ENCODE data around the gene ADAMTS12. TPM values are rescaled to one million over a fixed set of nuclear protein-coding genes. Genes with fewer than 3 reads are reported as not detected.
A peak's percentile ranks its signal among the peaks of the same experiment; 100 is the strongest.

ADAMTS12 gene
- total RNA-seq, 1 donor from 2014 or later = 1.9 TPM

- ATAC-seq (no peak), DNase-seq (ENCODE audit: low spot score) (no peak)
Observed at GRCh38 chr5:33843579-33843978, 48.2 kb downstream of the ADAMTS12 start.

DNA sequence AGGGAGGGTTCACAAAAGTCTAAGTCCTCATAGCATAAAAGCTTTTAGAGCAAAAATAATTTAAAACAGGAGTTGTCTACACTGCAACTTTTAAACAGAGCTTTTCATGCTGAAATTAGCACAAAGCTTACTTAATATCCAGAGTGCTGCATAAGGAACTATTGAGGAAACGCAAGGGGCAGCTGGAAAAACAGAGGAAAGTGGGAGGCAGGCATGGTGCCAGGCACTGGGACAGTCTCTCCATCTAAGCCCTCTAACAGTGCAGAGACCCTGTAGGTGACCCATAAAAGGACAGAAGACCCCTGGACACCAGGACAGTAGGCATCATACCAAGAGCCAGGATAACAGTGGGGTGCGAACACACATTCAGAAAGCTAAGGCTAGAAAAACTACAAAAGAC lies 49.3 kb downstream of the ADAMTS12 start:
- no peak for ATAC-seq

DNA sequence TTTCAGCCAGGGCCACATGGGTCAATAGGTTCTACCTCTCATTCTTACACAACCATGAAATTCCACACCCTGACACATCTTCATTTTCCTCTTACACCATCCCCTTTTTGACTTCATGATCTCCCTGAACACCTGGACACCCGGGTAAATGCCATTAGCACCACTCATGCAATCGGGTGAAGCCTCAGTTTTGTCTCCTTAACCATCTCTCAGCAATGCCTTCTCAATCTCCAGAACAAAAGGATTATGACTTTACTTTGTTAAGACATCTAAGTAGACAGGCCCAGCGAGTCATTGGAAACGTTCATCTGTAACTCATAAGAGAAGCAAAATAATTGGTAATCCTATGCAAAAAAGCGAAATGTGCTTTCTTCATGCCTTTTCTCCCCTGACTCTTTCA lies 49.9 kb downstream of the ADAMTS12 start:
- ATAC-seq = no peak
- no peak for DNase-seq (ENCODE audit: low spot score)

More for the DNA sequence above, 49.3 kb downstream of the ADAMTS12 start:
- no peak for DNase-seq (ENCODE audit: low spot score)

- ATAC-seq = no peak
- DNase-seq (ENCODE audit: low spot score) = no peak
Observed at GRCh38 chr5:33840927-33841547, 50.8 kb downstream of the ADAMTS12 start.

GRCh38 chr5:33837301-33837700 lies 54.5 kb downstream of the ADAMTS12 start:
- ATAC-seq (no peak), DNase-seq (ENCODE audit: low spot score) (no peak)

- ATAC-seq (no peak), DNase-seq (ENCODE audit: low spot score) (no peak)
Observed at GRCh38 chr5:33834334-33834733, 57.5 kb downstream of the ADAMTS12 start.

- ATAC-seq (no peak), DNase-seq (ENCODE audit: low spot score) (no peak)
Observed at GRCh38 chr5:33833237-33833575, 58.6 kb downstream of the ADAMTS12 start.

DNA sequence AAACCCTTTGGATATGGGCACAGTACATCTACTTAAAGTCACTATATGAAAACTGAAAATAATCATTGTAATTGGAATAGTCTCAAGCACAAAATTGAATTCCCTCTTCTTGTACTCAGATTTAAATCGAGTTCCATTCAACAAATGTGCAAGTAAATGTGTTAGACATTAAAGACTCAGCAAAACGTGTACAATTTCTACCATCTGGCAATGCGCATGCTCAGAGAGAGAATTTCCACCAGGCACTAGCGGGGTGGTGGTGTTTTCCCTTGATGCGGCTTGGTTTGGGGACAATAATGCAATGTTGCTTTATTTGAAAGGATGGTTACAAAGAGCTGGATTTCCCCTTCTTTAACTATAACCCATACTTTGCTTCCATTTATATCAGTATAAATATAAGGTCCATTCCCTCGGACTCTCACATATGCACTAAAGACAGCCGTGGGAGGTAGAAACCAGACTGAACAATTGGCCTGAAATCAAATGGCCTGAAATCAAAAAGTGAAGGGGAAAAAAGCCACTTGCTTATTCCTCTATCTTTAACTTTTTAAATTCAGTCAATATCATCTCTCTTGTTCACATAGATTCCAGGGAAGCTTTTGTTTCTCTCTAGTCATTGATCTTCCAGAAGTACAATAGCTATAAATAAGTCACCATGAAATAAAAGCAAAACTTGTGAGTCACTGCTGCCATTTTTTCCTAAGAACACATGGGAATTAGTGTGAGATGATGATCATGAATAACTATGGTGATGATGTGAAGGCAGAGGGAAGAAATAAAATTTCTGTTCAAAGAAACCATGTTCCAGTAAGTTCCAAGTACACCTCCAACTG lies 59.2 kb downstream of the ADAMTS12 start:
- ATAC-seq = no peak
- DNase-seq (ENCODE audit: low spot score) = no peak

DNA sequence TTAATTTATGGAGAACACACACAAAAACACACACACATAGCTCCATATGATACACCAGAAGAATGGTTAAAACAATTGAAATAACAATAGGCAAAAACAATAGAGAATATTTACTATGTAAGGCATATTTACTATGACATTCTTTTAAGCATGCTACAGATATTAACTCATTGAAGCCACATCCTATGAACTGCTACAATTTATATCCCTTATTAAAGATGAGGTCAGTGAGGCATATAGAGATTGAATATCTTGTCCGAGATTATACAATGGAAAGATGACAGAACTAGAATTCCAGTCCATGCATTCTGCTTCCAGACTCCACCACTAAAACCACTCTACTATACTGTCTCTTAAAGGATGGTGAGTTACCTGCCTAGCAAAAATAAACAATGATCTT lies 60.7 kb downstream of the ADAMTS12 start:
- no peak for ATAC-seq
- DNase-seq (ENCODE audit: low spot score) = no peak

GRCh38 chr5:33829430-33829829 lies 62.4 kb downstream of the ADAMTS12 start:
- ATAC-seq (no peak), DNase-seq (ENCODE audit: low spot score) (no peak)

- DNase-seq (ENCODE audit: low spot score) = no peak
- ATAC-seq = no peak
Observed at GRCh38 chr5:33828626-33829308, 63.0 kb downstream of the ADAMTS12 start.

- ATAC-seq = no peak
Observed at GRCh38 chr5:33827885-33828284, 63.9 kb downstream of the ADAMTS12 start.

DNA sequence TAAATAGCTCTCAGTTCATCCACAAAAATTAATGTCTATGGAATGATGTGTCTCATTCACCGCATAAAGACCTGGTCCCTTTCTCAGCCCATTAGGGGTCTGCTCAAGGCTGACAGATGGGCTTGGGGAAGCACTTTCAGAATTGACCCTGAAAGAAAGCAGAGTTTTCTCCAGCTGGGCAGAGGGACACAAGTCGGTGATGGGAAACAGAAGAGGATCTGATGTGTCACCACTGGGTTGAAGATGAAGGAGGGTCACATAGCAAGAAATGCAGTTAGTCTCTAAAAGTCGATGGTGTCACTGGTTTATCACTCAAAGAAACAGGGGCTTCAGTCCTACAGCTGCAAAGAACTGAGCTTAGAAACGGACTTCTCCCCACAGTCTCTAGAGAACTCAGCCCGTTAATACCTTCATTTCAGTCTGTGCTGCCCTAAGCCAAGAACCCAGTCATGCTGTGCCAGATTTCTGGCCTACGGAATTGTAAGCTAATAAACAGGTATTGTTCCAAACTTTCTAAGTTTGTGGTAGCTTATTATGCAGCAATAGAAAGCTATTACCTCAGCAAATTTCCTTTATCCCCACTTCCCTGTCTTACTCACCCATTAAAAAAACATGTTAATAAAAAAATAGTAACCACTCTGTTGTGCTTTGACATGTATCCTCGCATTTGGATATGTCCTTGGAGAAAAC lies 64.6 kb downstream of the ADAMTS12 start:
- no peak for DNase-seq (ENCODE audit: low spot score)
- ATAC-seq = no peak

More at GRCh38 chr5:33827885-33828284, 63.9 kb downstream of the ADAMTS12 start:
- DNase-seq (ENCODE audit: low spot score) = no peak

DNA sequence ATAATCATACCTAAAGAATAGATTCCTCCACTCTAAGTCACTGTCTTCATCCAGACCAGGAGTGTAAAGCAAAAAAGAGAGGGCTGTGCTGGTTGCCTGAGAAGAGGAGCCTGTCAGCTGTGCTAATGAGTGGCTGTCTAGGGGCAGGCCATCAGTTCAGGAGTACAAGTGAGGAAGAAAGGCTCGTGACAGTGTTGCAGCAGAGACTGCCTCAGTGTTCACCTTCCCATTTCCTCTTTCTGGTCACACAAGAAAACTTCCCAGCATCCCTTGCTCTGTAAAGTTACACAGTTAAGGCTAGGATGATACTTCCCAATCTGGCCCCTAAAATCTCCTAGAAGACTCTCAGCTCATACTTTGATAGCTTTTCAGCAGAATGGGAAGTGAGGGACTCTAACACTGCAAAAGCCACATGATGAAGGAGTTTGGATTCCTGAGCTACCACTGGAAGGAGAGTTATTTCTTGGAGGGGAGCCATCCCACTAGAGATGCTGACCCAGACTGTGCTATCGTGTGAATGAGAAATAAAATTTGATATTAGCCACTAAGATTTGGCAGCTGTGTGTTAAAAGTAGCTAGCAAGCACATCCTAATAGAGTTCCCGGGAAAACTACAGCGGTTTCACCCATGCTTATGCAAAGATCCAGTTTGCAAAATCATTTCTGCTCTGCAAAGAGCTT lies 67.1 kb downstream of the ADAMTS12 start:
- DNase-seq (ENCODE audit: low spot score) (no peak), ATAC-seq (peak; percentile 59)

DNA sequence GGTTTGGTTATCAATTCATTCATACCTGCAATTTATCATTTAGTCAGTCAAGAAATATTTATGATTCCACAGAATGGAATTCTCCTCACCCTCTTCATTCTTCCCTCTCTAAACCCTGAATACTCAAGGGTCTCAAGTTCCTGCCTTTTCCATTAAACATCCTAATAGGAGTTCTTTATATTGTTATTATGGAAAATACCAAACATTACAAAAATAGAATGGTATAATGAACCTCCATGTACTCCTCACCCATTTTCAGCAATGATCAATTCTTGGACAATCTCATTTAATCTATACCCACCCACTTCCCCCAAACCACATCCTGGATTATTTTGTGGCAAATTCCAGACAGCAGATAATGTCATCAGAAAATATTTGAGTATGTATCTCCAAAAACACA lies 74.5 kb downstream of the ADAMTS12 start:
- no peak for DNase-seq (ENCODE audit: low spot score)
- ATAC-seq = no peak

DNA sequence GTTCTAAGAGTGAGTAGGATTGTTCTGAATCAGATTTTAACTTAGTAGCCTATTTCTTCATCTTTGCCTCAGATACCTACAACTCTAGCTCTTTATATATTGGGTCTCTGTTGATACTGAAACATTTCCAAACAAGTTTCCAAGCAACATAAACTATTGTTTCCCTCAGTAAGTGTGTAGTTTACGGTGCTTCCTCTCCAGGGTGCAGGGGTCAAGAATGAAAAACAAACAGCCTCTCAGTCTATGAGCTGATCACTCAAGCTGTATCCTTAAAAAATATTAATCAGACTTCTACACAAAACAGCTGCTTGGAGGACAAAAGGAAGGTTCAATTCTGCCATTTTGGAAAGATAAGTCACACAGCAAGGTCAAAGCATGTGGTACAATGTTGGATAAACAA lies 75.0 kb downstream of the ADAMTS12 start:
- no peak for ATAC-seq
- no peak for DNase-seq (ENCODE audit: low spot score)

GRCh38 chr5:33812746-33813145 lies 79.0 kb downstream of the ADAMTS12 start:
- ATAC-seq (no peak), DNase-seq (ENCODE audit: low spot score) (no peak)

- DNase-seq (ENCODE audit: low spot score) (no peak), ATAC-seq (no peak)
Observed at GRCh38 chr5:33810491-33811120, 81.2 kb downstream of the ADAMTS12 start.

GRCh38 chr5:33809936-33810335 lies 81.9 kb downstream of the ADAMTS12 start:
- DNase-seq (ENCODE audit: low spot score) = no peak
- no peak for ATAC-seq

- DNase-seq (ENCODE audit: low spot score) (no peak), ATAC-seq (no peak)
Observed at GRCh38 chr5:33808699-33809098, 83.1 kb downstream of the ADAMTS12 start.
